NCI-H1436 treated with DMSO at 0.1 percent for 48 hours (cell line): ENCODE results near the gene C10orf88.
A peak's percentile ranks its signal among the peaks of the same experiment; 100 is the strongest.

ENCODE experiments used
- DNase-seq: peaks from one replicate; lab custom pipeline; 2025; lab: John Stamatoyannopoulos, UW

Gene C10orf88, protein sequence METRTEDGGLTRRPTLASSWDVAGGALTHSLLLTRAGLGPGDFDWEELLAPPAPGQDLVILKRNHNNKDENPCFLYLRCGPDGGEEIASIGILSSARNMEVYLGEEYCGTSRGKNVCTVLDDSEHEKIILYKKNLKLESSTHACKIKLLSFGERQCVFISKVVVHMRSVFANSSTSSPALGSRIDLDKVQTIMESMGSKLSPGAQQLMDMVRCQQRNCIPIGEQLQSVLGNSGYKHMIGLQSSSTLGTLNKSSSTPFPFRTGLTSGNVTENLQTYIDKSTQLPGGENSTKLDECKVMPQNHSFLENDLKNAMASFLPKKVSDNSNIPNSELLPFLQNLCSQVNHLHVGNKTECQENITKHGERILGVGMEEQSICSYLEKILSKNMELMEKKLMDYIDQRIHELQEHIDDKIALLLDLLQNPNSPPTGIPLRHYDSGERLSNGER

DNA sequence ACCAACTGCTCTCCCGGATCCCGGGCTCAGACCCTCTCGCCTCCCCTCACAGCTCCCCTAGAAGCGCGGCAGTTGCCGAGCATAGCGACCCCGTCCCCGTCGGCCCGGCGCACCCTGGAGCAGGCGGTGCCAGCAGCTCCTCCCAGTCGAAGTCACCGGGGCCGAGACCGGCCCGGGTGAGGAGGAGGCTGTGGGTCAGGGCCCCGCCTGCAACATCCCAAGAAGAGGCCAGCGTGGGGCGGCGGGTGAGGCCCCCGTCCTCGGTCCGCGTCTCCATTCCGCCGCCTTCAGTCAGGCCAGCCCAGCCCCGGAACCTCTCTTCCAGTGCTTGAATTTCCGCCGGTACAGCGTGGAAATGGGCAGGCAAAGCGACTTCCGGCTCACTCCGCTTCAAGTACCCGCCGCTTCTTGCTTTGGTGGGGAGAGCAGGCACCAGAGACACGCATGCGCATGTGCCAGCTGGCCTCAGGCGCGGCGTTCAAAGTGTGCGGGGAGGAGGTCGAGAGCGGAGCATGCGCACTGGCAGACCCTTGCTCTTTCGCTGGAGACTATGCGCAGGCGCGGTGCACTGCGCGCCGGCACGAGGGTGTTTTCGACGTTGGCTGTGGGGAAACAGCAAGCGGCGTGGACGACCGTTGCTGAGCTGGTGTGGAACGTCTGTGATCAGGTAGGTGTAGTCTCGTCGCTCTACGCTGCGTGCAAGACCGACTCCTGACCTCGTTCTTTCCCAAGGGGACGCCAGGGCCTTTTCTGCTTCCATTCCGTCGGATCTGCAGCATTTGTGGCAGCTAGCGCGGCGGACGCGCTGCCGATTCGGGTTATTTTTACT is at the start of gene C10orf88:
Gene C10orf88, minus strand, starts transcription at position 326 of the 829 bp plus-strand sequence. Its CDS starts 49 bp downstream, at position 277.
- peak; percentile 96 for DNase-seq

DNA sequence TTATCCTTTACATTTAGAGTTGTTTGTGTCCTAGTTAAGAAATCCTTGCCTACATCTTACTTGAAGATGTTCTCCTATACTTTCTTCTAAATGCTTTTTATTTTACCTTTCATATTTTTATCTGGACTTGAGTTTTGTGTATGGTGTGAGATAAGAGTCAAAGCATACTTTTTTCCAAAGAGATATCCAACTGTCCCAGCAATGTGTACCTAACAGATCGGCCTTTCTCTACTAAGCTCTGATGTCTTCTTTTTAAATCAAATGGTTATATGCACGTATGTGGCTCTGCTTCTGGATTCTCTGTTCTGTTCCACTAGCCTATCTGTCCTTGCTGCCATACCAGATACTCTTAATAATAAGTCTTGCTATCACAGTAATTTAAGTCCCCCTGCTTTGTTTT is 47.3 kb upstream of the C10orf88 start:
- DNase-seq, result no peak

DNA sequence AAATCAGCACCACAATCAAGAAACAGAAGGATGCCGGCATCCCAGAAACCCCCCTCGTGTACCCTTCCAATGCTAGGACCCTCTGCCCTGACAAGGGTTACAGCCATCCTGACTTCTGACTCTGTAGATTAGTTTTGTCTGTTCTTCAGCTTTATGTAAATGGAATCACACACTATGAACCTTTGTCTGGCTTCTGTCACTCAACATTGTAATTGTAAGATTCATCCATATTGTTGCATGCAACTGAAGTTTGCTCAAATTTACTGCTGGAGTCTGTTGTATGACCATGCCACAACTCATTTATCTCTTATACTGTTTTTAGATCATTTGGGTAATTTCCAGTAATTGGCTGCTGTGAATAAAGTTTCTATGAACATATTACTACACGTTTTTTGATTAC is 46.1 kb upstream of the C10orf88 start:
- DNase-seq, result no peak

DNA sequence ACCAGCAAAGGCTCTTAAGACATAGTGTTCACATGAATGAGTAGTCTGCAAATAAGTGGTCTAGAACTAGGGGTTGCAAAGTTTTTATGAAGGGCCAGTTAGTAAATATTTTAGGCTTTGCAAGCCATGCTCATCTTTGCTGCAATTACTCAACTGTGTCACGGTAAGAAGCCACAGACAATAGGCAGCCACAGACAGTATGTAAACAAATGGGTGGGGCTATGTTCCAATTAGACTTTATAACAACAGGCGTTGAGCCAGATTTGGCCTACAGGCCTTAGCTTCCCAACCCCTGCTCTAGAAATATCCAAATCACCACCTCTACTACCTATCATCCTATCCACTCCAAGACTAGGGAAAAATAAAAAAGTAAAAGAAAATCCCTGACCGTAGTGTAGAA is 45.3 kb upstream of the C10orf88 start:
- no peak for DNase-seq

DNA sequence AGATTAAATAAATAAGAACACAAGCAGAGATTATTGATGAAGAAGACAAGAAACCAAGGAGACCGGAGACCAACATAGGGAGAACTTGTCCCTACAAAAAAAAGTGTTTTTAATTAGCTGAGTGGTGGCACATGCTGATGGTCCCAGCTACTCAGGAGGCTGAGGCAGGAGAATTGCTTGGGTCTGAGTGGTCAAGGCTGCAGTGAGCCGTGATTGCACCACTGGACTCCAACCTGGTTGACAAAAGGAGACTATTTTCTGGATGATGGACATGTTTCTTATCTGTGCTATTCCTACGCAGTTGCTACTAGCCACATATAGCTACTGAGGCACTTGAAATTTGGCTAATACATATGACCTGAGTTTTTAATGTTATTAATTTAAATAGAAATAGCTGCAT is 44.9 kb upstream of the C10orf88 start:
- DNase-seq, result no peak

DNA sequence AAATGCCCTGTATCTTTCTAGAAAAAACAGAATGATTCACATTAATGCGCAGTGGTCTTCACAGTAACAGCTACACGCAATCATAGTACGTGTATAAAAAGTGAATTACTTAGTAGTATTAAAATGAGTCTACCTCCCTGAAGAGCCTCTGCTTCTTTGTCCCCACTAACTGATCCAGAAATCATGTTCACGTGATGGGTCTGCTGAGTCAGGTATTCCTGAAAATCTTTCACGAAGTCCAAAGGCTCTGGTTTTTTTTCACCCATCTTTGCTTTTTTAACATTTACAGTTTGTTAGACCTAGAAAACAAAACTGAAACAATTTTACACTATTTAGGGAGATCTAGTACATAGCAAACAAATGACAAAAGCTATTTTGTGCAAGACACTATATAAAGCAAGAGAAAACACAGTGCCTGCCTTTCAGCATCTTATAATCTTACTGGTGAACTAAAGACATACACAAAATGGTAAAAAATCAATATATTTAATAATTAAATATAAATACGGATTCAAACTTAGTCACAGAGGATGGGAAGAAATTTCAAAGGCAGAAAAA is 44.4 kb upstream of the C10orf88 start:
- DNase-seq, result no peak

DNA sequence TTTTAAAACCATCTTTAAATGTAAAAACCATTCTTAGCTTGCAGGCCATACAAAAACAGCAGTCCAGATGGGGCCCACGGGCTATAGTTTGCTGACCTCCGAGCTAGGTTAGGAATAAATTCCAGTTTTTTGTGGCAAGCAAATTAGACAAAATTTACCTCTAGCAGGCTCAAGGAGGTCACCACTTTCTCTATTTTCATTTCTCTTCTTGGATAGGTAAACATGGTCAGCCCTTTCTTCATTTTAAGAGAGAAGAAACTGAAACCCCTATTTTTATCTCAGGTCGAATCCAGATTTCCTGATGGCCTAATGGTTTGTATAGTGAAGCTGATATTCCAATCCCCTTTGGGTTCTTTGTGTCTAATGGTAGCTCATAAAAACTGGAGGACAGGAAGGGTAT is 43.8 kb upstream of the C10orf88 start:
- DNase-seq, result no peak

DNA sequence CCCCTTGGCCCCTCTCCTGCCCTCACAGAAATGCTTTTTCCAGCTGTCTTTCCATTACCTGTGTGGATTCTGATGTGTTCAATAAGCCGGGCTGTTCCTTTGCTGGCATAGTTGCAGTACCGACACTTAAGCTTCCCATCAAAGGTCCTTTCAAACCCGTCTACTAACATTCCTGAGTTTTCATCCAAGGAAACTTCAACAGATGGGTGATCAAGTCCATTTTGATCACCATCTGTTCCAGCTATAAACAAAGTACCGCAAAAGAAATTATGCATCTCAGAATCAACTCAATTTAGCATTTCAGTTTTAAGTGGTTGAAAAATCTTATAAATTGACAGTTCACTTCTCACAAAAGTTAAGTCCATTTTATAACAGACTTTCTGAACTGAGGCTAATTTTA is 41.9 kb upstream of the C10orf88 start:
- DNase-seq, result no peak

DNA sequence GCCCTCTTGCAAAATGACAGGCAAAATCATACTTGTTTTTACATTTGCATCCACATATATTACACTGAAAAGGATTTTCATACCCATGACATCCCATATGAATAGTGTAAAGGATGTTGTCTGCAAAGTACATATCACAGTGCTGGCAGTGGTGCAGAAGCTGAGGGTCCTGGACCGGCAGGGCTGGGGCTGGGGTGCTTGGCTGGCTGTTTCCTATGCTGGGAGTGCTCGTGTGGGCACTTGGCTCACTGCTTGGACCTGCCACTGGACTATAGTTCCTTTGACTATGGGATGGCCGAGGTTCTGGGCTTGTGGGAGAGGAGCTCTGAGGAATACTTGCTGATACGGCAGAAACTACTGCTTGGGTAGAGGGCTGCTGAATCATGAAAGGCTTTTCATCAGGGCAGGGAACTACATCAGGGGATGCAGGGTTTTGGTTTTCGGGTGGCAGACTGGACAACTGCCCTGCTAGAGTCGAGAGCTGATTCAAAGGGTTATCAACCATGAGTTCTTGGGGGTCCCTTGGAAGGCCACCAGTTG is 39.8 kb upstream of the C10orf88 start:
- no peak for DNase-seq

DNA sequence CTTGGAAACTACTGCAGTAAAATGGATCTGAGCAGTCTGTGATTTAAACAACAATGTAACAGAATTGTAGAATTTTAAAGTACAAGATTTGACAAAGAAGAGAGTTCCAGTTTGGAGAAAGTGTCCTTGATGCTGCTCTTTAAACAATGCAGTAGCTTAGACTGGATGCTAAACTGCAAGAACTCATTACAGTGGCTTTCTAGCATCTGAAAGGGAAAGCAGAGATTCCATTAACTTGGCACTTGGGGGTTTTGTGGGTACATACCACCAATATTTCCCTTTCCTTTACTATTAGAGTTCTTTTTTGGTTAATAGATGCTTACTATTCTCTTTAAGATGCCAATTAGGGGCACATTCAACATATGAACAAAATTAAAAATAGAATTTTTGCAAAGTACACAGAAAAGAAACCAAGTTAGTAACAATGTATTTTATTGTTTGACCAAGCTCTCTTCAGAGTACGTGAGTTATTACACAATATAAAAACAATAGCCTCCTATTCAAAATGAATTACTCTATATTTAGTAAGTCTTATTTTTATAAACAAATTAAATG is 38.1 kb upstream of the C10orf88 start:
- DNase-seq, result no peak

DNA sequence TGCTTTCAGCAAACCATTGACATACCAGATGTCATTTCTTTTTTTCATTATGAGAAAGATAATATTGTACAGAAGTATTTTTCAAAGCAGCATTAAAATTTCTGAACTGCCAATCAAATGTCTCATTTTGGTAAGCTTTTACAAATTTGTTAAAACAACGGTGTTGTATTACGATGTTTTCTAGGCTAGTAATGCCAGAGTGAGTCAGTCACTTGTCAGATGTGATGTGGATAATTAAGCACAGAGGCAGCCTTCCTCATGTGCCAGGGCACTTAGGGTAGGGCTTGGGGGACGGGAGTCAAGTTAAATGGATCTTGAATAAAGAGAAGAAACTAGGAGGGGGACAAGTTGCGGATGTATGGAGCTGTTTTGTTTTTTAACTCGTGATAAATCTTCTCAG is 36.3 kb upstream of the C10orf88 start:
- no peak for DNase-seq

DNA sequence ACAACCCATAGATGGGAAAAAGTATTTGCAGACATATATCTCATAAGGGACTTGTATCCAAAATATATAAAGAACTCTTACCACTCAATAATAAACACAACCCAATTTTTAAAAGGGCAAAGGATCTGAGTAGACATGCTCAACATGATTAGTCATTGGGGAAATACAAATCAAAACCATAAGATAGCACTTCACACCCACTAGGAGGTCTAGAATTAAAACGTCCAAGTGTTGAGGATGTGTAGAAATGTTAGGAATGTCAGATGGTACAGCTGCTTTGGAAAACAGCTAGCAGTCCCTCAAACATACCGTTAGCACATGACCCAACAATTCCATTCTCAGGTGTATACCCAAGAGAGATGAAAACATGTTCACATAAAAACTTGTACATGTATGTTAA is 34.5 kb upstream of the C10orf88 start:
- DNase-seq, result no peak

DNA sequence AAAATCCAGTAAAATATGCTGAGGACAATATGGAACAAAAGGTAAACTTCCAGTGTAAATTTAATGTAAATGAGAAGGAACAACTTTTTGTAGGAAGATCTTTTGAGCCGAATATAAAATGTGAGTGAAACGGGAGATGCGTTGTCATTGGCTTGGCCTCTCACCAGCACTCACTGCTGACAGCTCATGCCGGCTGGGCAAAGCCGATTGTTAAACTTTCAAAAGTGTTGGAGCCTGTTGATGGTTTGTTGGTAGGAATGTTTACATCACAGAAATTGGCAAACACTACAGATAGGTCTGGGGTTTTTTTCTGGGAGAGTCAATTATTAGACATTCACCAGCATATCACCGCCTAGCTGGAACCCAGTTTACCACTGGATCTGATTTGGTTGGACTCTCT is 32.3 kb upstream of the C10orf88 start:
- DNase-seq, result no peak

DNA sequence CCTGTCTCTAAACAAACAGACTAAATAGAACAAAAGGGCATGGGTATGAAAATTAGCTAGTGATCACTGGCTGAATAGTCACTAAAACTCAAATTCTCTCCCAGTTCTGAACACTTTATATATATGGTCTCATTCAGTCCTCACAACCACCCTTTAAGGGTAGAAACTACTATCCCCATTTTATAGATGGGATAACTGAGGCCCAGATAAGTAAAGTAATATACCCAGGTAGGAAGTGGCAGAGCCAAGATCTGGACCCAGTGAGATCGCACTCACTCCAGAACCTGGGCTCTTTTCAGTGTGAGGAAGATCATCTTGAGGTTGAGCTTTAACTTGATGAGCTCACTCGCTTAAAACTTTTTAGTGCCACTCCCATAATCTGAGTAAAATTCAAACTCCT is 30.7 kb upstream of the C10orf88 start:
- no peak for DNase-seq

DNA sequence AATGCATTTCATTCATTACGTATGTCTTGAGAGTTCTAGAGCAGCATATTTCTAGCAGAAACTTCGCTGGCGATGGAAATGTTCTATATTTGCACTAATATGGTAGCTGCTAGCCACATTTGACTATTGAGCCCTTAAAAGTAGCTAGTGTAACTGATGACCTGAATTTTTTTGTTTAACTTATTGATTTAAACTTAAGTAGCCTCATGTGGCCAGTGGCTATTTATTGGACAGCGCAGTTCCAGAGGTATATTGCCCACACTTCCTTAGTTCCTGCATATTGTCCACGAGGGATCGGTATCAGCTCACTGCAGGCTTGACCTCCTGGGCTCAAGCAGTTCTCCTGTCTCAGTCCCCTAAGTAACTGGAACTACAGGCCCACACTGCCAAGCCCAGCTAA is 29.9 kb upstream of the C10orf88 start:
- no peak for DNase-seq

DNA sequence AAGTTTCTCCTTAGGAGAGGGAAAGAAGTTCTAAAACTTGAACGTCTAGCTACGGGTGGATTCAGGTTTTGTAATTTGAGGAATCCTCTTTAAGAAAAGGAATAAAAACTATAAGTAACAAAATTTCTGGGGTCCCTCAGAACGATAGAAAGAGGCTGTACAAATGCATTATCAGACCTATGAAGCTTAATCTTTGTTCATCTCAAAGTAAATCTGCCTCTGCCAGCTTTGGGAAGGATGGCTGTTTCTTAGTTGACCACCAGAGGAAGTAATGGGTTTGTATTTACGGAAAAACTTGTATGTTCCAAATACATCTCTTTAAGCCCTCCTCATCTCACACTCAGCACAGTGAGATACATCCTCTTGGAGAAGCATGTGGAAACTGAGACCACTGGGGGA is 27.0 kb upstream of the C10orf88 start:
- no peak for DNase-seq

DNA sequence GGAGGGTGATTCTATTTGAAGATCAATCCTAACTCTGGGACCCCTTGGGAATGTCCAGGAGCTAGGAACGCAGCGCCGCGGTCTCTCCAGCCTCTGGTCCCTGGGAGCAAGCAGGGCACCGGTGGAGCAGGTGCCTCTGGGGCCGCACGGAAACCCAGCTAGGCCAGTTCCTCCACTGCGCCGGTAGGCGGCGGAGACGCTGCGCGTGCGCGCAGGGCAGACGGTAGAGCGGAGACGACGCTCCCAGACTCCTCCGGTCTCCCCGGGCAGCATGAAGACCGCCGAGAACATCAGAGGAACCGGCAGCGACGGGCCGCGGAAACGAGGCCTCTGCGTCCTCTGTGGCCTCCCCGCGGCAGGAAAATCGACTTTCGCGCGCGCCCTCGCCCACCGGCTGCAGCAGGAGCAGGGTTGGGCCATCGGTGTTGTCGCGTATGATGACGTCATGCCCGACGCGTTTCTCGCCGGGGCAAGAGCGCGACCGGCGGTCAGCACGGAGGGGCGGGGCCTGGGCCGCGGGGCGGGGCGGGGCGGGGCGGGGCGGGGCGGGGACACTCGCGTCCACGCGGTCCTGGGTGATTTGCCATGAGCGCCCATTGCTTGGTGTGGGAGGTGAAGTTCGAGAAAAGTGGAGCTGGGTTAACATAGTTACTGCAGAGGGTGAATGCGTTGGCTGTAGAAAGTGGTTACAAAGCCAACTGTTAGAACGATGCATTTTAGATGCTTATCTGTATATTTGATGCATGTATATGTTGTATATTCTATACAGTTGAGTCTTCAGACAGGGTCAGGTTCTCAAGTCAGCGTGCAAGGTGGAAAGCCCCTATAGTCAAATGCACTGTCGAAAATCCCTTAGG is 26.4 kb upstream of the C10orf88 start, which contains the start of gene PSTK:
Gene PSTK, plus strand, starts transcription at position 193 of the 857 bp plus-strand sequence. Its CDS starts 79 bp downstream, at position 272.
- DNase-seq, result peak; percentile 74

DNA sequence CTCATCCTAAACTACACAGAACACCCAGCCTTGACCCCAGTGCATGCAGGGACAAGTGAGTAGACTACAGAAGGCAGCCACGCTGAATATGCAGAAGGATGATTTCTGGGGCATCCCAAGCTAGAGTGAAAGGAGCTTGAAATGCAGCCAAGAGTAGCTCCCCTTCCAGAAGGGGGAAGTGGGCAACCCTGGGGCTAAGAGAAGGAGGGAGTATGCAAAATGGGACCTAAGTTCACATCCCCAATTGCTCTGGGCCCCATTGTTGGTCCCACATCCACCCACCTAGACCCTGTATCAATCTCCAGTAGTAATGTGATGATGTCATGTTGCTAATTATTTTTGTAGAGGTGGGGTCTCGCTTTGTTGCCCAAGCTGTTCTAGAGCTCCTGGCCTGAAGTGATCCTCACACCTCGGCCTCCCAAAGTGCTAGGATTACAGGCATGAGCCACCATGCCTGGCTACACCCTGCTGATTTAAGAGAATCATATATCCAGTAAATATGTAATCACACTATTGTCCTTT is 20.6 kb upstream of the C10orf88 start:
- no peak for DNase-seq

DNA sequence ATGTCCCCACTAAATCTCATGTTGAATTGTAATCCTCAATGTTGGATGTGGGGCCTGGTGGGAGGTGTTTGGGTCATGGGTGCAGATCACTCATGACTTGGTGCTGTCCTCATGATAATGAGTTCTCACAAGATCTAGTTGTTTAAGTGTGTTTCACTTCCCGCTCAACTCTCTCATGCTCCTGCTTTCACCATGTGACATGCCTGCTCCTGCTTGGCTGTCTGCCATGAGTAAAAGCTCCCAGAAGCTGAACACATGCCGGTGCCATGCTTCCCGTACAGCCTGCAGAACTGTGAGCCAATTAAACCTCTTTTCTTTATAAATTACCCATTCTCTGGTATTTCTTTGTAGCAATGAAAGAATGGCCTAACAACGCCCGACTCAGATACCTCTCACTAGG is 20.0 kb upstream of the C10orf88 start:
- DNase-seq, result no peak

DNA sequence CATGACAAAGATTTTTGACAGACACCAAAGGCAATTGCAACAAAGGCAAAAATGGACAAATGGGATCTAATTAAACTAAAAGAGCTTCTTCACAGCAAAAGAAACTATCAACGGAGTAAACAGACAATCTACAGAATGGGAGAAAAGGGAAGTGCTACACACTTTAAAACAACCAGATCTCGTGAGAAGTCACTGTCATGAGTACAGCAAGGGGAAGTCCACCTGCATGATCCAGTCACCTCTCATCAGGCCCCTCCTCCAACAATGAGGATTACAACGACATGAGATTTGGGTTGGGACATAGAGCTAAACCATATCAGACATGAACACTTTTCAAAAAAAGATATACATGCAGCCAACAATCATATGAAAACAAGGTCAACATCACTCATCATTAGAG is 14.7 kb upstream of the C10orf88 start:
- no peak for DNase-seq

DNA sequence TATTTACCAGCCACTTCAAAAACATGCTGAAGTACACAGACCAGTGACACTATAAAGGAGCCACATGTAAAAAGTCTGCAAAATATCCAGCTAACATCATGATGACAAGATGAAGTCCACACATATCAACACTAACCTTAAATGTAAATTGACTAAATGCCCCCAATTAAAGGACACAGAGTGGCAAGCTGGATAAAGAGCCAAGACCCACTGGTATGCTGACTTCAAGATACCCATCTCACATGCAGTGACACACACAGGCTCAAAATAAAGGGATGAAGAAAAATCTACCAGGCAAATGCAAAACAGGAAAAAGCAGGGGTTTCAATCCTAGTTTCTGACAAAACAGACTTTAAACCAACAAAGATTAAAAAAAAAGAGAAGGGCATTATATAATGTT is 12.9 kb upstream of the C10orf88 start:
- DNase-seq, result no peak
